Amygdala (tissue), 56 donors: ENCODE results near the gene AMER2.
A peak's percentile ranks its signal among the peaks of the same experiment; 100 is the strongest.

Experiments used
- DNase-seq, 56 donors: peaks; one replicate each; lab custom pipeline; 2025; lab: John Stamatoyannopoulos, UW

Gene AMER2

DNA sequence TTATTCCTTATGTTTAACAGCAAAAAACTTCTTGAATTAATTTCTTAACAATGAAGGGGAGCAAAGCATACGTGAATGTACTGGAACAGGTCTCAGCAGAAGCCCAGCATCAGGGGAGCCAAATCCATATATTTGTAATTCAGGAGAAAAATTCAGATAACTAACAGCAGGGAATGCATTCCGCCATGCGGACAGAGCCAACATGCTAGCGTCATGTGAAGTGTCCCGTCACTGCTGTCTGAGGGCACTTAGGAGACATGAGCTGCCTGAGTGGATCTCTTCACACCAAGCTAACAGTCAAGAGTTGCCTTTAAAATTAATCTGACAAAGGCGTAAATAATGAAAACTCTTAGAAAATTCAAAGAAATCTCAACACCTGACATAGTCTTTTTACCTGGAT lies 6.4 kb downstream of the AMER2 start:
- DNase-seq = peak in 8 of 56 donors; percentile 19 to 41 (median 24)

DNA sequence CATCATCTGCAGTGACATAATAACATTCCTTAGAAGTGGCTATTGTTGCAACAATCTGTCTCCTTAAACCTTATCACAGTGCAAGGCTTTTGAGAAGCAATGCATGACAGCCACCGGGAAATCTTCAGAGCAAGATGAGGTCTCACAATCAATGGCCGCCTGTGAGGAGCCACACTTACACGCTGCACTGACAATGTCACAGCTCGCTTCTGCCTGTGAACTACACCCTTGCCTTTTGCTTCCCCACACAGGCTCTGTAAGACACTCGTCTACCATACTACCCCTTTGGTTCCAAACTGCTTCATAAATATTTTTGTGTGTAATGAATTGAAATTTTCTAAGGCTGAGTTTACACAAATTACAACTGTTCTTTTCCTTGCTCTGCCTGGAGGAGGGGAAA lies 6.9 kb downstream of the AMER2 start:
- DNase-seq = peak in 8 of 56 donors; percentile 14 to 42 (median 26)

DNA sequence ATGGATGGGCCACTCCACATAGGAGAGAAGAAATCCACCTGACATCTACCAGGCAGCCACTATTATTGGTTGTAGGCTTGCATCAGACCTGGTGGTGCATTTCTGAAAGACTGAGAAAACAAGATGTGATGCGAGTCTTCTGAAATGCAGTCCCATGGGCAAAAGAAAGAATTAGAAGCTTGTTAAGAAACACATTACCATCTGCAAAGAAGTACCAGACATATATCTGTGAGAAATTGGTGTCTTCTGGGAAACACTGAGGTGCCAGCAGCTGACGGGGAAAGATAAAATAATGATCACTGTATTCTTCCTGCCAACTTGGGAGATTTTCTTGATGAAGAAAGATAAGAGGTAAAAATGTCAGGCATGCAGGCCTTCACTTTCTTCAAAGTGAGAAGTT lies 14.4 kb downstream of the AMER2 start:
- DNase-seq = no peak

DNA sequence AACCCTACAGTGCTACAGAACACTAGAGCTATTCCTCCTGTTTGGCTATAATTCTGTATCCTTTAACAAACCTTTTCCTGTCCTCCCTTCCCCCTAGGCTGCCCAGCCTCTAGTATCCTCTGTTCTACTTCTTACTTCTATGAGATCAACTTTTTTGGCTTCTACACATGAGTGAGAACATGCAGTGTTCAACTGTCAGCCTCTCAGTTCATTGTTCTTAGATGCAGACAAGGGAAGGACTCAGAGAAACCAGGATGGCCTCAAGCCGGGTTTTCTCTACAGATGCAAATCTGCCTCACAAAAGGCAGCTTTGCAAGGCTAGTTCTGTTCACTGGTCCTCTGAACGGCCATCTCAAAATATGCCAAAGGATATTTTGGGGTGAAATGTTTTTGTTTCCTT lies 18.4 kb downstream of the AMER2 start:
- DNase-seq = peak in 23 of 56 donors; percentile 11 to 78 (median 49)

DNA sequence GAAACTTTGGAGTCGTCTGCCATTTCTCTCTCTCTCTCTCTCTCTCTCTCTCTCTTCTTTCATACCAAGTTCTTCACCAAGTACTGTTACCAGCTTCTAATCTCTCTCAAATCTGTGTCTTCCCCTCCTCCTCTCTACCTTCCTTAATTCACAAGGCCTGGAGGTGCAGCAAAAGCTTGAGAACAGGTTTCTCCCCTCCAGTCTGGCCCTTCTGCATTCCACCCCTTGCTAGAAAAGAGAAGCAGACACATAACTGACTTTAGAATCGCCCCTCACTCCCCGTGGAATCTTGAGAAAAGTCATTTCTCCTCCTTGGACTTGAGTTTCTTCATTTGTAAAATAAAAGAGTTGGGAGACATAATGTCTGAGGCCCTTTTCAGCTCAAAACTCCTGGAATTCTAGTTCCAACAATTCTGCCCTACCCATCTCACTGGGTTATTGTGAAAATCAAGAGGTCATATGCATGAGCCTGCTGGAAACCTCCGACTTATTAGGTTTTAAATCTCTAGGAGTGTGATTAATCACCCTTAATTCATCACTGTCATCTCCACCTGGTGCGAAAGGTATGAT lies 20.4 kb downstream of the AMER2 start:
- DNase-seq = no peak

DNA sequence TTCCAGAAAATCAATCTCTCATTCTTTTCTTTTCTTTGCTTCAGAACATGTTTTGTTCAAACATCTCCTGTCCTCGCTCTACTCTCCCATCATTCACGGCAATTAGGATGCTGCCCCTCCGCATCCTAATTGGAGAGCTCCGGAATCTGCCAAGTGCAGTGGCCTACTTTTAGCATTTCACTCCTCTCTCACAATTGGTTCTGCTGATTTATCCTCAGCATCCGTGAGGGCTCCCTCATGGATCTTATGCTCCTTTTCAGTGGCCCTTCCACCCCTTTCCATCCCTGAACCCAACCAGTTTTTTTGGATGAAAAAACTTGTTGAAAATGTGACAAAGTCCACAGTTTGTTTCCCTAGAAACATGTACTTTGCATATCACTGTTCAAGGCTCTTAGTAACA lies 22.4 kb downstream of the AMER2 start:
- DNase-seq = peak in 10 of 56 donors; percentile 16 to 48 (median 35)

DNA sequence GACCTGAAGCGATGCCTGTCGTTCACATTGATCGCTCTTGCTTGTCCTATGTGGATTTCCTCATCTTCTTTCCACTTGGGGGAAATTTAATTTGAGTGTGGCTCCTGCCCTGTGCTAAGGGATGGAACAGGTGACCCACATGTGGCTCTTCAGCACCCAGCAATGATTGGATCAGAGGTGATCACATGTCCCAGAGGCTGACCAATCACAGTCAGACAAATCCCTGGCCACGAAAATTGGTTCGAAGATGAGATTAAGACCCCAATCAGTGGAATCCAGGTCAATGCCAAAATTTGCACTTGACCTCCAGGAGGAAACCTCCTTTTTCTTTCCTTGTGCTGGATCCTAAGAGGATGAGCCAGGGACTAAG lies 23.7 kb downstream of the AMER2 start:
- DNase-seq = no peak

DNA sequence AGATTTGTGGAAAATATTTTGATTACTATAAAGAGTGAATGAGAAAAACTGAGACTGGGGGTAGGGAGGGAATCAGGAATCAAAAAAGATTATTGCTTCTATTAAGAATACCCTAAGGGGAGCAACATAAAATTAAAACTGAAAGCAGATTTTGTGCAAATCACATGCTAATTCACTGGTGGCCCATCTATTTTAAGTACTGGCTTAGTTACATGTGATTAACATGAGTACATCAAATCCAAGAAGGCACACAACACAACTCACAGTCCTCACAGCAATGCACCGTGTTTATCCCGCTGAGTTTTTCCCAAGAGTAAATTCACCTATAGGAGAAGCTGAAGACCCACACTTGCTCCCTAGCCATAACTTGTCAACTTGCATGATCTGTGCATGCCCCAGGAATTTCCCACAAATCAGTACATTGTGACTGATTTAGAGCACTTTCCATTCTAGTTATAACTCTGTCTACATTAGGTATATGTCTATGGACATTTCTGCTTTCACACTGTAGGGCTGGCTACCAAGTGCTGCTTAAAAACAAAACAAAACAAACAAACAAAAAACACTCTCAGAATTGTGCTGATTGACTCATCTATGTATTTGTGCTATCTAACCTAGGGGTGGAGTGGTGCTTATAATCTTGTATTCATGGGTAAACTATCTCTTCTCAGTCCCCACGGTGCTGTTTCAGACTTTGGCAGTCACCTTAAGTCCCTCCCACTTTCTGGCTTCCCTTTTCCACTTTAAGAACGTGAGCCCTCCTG lies 24.3 kb downstream of the AMER2 start:
- no peak for DNase-seq

DNA sequence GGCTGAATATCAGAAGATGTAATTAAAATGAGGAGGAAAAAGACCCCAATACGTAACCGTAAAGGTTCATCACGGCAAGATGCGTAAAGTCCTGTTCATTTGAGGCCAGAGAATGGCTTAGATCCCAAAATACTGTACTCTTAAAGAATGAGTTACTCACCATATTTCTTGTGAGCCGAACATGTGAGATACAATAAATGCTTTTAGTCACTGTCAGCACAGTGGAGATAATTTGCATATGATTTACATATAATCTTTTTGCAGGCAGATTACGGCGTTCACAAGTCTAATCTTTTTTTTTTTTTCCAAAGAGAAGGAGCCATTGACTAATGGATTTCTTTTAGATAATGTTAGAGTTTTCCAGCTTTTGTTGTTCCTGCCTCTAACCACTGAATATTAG lies 28.4 kb downstream of the AMER2 start:
- no peak for DNase-seq

DNA sequence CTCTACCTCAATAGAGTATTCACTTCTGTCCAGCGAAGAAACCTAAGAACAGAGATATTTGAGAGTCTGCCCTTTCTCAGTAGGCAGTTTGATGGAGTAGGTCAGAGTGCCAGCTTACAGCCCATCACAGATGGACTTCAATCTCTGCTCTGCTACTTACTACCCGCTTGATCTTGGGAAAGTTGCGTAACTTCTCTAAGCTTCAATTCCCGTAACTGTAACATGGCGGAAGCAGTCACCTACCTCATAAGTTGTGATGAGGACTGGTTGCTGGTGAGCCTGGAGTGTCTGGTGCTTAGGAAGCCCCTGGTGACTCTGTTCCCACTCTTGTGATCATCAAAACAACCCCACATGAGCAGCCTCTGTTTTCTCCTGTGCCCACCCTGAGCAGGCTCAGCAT lies 31.0 kb downstream of the AMER2 start:
- DNase-seq = no peak

DNA sequence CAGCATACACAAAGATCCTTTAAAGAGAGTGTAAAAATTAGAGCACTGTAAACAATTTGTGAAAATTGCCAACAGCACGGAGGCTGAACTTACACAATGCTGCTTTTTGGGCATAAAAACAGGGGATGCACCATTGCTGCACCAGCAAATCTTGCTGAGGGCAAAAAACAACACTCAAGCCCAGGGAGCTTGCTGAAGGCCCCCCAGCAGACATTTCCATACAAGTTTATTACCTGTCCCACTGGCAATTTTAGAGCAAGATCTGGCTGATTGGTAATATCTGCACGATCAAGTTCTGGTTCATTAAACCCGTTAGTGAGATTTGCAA lies 34.3 kb downstream of the AMER2 start:
- no peak for DNase-seq

DNA sequence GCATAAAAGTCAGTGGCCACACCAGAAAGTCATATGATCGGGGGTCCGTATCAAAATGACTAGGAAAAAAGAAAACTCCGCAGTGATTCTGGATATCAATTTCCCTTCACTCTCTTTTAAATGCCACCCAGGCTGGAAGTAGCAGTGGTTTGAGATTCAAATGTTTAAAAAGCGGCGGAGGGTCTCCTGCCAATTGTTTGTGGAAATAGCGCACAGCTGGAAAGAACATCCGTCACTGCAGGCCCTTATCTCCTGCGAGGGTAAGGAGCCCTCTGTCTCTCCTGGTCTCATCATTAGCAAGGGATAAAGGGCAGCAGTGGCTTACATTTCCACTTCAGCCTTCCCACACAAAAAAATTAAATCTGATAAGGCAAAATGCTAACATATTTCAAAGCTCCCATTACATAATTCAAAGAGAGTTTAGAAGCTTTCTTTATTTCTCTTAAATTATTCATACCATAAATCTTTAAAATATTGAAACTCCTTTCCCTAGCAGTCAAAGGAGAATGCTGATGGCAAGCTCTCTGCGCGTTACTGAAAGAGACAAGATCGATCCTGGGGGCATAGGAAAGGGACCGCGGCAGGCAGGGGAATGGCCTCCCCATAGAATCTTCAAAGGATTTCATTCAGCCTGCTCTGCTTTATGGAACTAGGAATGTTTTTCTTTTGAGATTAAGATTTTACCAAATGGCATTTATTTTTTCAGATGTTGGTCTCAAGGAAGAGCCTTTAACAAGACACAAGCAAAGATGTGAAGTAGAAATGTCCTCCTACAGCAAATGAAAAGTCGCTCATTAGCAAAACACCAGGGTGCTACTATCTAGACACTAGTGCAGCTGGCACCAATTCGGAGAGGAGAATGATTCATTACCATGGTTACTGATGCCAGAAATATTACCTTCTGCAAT lies 35.0 kb downstream of the AMER2 start:
- DNase-seq = peak in 7 of 56 donors; percentile 18 to 49 (median 31)

DNA sequence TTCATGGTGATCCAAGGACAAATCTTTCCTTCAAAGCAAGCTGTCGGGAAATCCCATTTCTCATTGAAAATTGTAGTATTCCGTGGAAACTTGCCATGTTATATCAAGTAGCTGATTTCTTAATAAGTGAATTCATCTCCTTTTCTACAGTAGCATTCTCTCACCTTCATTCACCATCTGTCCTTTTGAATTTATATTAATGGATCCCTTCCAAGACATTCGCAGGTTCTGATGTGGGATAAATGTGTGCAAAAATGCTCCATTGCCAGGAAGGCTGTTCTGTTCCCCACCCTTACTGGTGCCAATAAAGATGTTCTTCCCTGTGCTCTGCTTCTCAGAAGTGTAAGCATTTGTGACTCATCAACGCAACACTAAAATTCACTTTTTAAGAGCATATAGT lies 36.2 kb downstream of the AMER2 start:
- DNase-seq = peak in 1 of 56 donors; percentile 29

DNA sequence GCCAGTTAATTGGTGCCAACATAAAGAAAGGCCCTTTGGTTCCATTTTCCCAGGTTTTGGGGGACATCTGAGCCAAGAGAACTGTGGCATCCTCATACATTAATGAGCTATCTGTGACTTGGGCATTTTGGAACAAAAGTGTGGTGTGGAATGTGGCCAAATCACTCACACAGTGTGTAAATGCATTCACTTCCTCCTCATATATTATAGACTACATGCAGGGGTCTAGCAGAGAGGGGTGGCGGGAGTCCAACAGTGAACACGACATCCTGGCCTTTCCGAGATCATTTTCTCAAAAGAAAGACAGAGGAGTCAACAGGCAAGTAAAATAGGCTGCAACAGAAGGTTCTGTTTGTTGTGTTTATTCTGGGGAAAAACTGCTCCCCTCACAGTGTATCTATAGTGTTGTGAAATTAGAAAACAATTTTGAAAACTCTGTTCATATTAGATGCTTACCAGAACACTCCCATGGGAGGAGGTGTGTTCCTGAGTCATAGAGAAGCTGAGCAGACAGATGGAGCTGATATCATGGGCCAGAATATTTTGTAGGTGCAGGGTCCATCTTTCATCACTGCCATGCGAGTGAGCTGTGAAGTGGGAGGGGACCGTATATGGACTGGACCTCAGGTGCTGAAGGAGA lies 39.2 kb downstream of the AMER2 start:
- DNase-seq = no peak

DNA sequence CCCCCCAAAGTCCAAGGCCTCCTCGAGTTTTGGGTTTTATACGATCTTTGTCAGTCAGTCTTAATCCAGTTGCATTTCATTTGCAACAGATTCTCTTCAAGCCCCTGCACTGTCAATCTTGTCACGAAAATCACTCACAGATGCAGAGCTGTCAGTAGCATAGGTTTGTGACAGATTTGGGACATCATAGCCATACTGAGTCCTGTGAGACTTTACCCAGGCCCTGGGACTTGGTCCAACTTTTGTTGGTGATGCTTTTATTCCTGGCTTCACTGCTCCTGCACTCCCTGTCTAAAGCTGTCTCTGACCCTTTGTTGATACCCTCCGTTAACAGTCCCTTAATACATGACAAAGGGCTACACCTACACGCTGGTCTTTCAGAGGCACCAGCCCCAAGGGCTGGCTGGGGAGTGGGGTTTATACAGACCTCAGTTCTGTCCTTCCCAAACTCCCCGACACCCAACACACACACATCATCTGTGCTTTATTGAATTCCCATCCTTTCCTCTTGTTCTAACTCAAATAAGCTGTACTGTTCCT lies 40.1 kb downstream of the AMER2 start:
- DNase-seq = no peak

DNA sequence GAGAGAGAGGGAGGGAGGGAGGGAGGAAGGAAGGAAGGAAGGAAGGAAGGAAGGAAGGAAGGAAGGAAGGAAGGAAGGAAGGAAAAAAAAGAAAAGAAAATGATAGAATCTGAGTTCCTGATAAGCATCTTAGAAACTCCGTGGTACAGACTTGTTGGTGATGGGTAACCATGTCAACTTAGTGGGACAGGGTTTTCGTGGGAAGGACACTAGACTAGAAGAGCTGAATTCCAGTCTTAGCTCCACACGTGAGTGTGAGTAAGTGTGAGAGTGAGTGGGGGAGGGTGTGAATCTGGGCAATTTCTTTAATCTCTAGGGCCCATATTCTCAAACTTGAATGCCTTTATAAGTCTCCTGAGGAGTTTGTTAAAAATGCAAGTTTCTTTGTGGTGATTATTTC lies 41.1 kb downstream of the AMER2 start:
- no peak for DNase-seq

DNA sequence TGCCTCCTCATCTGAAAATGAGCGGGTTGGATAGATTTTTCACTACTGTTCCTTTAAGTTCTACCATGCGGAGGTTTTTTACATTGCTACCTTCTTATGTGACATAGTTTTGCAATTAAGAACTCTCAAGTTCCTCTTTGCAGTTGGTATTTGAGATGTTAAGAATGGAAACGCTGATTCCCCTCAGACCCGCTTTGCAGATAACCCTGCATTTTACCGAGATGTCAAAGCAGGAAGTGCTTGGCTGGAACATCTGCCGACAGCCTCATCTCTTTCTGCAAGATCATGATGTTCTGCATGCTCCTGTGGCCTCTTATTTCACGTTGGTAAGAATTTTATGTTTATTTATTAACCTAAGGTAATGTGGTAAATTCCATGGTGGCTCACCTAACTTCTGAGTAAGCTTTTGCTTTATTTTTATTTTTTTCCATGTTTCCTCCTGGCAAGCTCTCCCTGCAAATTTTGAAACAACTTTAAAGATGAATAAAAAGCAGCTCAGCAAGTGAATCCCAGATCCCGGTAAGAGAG lies 53.6 kb downstream of the AMER2 start:
- no peak for DNase-seq

DNA sequence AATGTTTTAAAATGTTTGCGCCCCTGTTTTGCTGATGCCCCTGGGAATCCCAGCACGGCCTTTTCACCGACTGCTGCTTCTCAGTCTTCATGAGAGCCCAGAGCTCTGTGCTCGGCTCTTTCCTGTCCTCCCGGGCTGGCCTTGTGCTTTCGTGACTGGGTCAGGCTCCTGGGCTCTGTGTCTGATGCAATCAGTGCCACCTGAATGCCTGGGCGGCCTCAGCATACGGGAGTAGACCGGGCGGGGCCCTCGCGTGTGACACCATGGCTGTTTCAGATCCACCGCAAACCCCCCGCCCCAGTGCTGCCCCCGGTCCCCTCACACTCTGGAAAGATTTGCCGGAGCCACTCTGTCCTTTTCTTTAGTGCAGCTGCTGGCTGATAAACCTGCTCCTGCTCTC lies 54.8 kb downstream of the AMER2 start:
- no peak for DNase-seq

DNA sequence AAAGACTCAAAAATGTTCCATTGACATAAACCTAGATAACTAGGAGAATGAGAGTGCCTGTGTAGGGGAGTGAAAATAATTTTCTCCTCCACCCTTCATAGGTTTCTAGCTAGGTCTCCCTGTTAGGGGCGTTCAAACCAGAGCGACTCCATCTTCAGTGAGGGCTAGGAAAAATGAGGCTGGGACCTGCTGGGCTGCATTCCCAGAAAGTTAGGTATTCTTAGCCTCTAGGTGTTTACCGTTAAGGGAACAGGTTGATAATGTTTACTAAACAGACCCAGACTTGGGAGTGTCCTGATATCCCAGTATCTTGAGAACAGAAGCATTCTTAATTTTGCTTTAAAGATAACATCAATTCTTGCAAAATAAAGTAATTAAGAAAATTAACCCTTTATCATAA lies 56.0 kb downstream of the AMER2 start:
- DNase-seq = no peak

DNA sequence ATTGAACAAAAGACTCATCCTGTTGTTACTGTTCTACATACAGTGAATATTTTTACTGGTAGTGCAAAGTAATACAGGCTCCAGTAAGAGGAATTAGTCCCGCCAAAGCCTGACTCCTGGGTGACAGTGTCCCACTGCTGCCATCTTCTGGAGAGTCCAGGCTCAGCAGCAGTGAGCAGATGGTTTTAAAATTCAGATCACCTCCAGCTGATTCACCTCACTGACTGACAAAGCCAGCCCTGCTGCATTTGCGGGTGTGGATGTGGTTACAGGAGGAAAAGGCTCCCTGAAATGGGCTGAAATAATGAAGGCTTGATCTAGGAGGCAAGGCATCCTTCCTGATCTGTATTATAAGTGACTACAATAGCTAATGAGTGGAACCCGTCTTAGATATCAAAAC lies 57.9 kb downstream of the AMER2 start:
- peak in 54 of 56 donors; percentile 9 to 92 (median 66) for DNase-seq
